ENCODE measurements around the gene DOP1A. TPM values are rescaled to one million over a fixed set of nuclear protein-coding genes. Genes with fewer than 3 reads are reported as not detected.

Gene DOP1A
- total RNA-seq, 2 donors from 2014 or later: 20.3 to 29.6 TPM

DNA sequence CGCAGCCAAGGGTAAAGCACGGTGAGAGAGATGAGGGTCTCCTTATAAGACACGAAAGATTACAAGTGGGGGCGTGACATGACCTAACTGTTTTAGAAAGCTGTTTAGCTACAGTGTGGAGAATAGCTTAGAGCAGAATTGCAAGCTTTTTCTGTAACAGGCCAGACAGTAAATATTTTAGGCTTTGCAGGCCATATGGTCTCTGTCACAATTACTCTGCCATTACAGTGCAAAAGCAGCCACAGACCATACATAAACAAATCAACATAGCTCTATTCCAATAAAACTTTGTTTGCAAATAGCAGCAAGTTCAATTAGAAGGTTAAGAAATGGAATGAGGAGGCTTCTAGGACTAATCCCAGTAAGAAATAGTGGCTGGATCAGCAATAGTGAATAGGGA lies 108.8 kb downstream of the DOP1A start:
- Histone ChIP-seq H3K4me3 (no peak overlapping the region), H3K4me1 (no peaks in the 10 kb centered on the region), H3K9ac (ENCODE audit: low read depth in 2 of 2, low read length in 2 of 2) (no peak overlapping the region), H3K27me3 (no peaks in the 10 kb centered on the region), H3K36me3 (peaks cover 12% of the 10 kb centered on the region), H3K9me3 (no peaks in the 10 kb centered on the region), H3K27ac (no peak overlapping the region)
- TF ChIP-seq CTCF (IDR thresholded peaks at IDR 0.05): no peak
- DNase-seq: no peak
- intact Hi-C loops (cut with DNase I): no loop called here

DNA sequence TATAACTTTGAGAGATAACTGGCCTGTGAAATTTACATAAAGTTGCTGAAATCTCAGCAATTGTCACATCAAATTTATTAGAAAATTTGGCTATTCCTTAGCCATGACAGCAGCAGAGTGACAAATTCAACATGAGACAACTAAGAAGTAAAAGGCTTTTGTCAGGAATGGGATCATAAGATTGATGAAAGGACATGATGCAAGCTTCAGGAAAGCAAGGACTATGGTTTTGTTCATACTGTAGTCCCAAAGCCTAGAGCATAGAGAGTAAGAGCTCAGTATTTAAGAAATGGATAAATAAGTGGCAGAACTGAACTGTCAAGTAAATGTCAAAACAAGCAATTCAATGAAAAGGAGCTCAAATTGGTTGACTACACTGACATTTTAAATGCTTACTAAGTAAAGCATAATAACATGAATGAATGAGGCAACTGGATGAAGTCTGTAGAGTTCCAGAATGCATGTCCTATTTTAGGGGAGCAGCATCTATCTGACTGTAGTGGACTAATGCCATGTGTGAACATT lies 113.0 kb downstream of the DOP1A start:
- no peak for TF ChIP-seq CTCF (IDR thresholded peaks at IDR 0.05)
- Histone ChIP-seq H3K9me3 (no peaks in the 10 kb centered on the region), H3K9ac (ENCODE audit: low read depth in 2 of 2, low read length in 2 of 2) (no peak overlapping the region), H3K27me3 (no peaks in the 10 kb centered on the region), H3K27ac (no peak overlapping the region), H3K36me3 (peaks cover 3% of the 10 kb centered on the region), H3K4me1 (no peaks in the 10 kb centered on the region), H3K4me3 (no peak overlapping the region)
- intact Hi-C loops (cut with DNase I): no loop called here
- DNase-seq: no peak

DNA sequence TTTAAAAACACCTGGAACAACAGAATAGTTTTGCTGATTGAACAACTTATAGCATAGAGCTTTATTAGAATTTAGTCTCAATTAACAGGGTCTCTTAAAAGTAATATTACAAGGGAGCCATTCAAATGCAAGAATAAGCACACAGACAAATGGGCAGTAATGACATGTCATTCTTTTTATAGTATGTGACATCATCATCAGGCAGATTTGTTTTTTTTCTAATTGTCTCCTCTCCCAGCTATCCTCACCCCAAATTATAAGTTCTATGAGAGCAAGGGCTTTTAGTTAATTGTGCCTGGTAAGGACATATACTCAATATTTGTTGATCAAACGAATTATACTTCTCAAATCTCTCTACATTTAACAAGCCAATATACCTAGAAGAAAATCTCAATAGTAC lies 114.6 kb downstream of the DOP1A start:
- intact Hi-C loops (cut with DNase I): no loop called here

DNA sequence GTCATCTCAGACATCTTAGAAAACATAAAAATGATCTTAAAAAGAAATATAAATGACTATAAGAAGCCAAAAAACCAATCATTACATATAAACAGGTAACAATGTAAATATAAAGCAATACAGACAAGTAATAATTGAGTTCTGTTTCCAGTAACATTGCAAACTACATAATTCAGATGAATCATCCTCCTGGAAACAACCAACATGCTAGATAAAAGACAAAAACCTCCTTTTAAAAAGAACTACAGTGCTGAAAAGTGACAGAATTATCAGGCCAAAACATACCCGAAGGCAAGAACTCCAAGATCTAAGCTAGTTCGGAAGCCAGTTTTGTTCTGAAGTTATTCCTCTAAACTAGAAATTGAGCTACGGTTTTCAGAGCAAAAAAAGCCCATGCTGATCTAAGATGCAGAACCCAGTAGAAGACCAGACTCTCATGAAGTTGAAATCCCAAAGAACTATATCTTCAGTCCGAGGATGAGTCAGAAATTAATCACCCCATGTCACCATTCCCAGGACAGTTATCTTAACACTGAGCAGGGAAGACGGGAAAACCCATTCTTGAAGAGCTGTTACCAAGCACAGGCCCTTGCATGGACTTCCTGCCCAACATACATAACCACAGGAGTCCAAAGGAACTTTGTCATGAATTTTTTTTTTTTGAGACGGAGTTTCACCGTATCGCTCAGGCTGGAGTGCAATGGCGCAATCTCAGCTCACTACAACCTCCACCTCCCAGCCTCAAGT lies 115.8 kb downstream of the DOP1A start:
- Histone ChIP-seq H3K36me3 (peaks cover 5% of the 10 kb centered on the region), H3K9me3 (no peaks in the 10 kb centered on the region), H3K4me1 (no peaks in the 10 kb centered on the region), H3K27me3 (no peaks in the 10 kb centered on the region), H3K27ac (no peak overlapping the region), H3K4me3 (no peak overlapping the region), H3K9ac (ENCODE audit: low read depth in 2 of 2, low read length in 2 of 2) (no peak overlapping the region)
- TF ChIP-seq CTCF (IDR thresholded peaks at IDR 0.05): no peak
- intact Hi-C loops (cut with DNase I): no loop called here
- DNase-seq: no peak

More for the DNA sequence above, 114.6 kb downstream of the DOP1A start:
- Histone ChIP-seq H3K4me1 (no peaks in the 10 kb centered on the region), H3K36me3 (peaks cover 3% of the 10 kb centered on the region), H3K27ac (no peak overlapping the region), H3K4me3 (no peak overlapping the region), H3K27me3 (no peaks in the 10 kb centered on the region), H3K9me3 (no peaks in the 10 kb centered on the region), H3K9ac (ENCODE audit: low read depth in 2 of 2, low read length in 2 of 2) (no peak overlapping the region)
- no peak for DNase-seq
- TF ChIP-seq CTCF (IDR thresholded peaks at IDR 0.05): no peak

DNA sequence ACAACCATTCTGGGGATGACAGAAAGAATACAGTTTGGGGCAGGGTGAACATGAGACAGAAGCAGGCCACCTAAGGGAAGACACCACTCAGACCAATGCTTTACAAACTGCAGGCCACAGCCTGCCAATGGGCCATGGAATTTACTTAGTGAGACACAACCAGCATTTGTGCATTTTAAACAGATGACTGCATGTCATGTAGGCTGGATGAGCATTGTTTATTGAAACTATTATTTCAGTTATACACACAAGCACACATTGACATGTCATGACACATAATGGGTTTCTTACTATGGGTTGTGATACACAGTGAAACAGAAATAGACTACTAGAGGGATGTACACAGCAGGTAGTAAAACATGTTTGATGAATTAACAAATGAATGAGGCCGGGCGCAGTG lies 117.6 kb downstream of the DOP1A start:
- Histone ChIP-seq H3K4me3 (no peak overlapping the region), H3K9ac (ENCODE audit: low read depth in 2 of 2, low read length in 2 of 2) (no peak overlapping the region), H3K27me3 (no peaks in the 10 kb centered on the region), H3K4me1 (no peaks in the 10 kb centered on the region), H3K9me3 (no peaks in the 10 kb centered on the region), H3K36me3 (peaks cover 9% of the 10 kb centered on the region), H3K27ac (no peak overlapping the region)
- no peak for DNase-seq
- intact Hi-C loops (cut with DNase I): no loop called here
- no peak for TF ChIP-seq CTCF (IDR thresholded peaks at IDR 0.05)

Measured in colonic mucosa (tissue), 4 donors.